ENCODE measurements around the gene HOXC13.

The HOXC13 gene

GRCh38 chr12:53980802-53981496, 42.3 kb downstream of the HOXC13 start:
- TF ChIP-seq, protein P1, sequence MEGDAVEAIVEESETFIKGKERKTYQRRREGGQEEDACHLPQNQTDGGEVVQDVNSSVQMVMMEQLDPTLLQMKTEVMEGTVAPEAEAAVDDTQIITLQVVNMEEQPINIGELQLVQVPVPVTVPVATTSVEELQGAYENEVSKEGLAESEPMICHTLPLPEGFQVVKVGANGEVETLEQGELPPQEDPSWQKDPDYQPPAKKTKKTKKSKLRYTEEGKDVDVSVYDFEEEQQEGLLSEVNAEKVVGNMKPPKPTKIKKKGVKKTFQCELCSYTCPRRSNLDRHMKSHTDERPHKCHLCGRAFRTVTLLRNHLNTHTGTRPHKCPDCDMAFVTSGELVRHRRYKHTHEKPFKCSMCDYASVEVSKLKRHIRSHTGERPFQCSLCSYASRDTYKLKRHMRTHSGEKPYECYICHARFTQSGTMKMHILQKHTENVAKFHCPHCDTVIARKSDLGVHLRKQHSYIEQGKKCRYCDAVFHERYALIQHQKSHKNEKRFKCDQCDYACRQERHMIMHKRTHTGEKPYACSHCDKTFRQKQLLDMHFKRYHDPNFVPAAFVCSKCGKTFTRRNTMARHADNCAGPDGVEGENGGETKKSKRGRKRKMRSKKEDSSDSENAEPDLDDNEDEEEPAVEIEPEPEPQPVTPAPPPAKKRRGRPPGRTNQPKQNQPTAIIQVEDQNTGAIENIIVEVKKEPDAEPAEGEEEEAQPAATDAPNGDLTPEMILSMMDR (IDR thresholded peaks at IDR 0.05), result no peak

DNA sequence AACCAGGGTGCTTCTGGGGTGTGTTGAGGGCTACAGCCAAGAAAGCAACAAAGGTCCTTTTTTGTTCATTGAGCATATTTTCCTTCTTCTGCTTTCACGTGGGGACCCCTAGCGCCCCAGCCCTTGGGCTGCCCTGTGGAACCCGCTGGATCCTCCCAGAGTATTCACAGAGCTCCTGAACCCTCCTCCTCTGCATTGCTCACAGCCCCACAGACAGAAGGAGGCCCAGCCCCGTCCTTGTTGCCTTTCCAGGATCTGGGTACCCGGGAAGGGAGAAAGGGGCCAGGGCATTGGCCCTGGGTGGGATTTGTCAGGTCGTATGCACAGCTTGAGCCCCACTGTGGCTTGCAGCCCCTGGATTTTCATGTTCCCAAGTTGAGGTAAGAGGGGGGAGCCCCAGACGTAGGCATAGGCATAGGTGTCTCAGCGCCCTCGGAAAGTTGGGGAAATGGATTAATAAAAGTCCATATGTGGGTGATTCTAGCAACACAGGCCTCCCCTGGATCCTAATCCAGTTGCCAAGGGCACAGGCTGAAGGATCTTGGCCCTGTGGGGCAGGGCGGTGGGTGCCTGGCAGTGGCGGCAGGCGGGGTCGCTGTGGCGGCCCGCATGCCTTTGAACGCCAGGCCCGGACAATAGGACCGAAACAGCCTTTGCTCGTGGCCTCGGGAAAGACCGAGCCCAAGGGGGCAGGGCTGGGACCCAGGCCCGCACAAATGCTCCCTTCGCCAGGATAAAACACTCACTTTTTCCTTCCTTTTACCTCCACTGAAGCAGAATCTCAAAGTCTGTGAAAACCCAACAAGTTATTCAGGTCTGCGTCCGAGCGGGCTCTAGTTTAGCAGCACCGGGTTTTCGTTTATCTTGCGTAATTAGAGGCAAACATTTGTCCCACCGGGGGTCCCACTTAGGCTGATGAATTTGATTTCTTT, 43.3 kb downstream of the HOXC13 start:
- TF ChIP-seq, protein P1 (IDR thresholded peaks at IDR 0.05), result no peak

- TF ChIP-seq, protein P1 (IDR thresholded peaks at IDR 0.05), result no peak
Measured at GRCh38 chr12:53982648-53983567, 44.3 kb downstream of the HOXC13 start.

DNA sequence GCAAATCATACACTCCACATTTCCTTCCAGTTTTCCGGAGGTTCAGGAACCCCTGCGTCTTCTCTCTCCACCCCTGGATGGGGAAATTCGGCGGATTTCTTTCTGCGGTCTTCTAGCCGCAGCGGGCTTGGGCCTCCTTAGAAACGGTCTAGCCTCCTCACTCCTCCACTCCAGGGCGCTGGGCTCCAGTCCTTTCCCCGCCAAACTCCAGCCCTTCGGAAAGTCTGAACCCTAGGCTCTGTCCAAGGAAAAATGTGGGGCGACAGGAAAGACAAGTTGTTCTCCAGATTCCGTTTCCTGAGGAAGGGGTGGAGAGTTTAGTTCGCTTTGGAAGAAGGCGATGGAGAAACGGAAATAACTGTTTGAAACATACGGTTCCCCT, 44.9 kb downstream of the HOXC13 start:
- TF ChIP-seq, protein P1 (IDR thresholded peaks at IDR 0.05), result no peak

- TF ChIP-seq, protein P1 (IDR thresholded peaks at IDR 0.05), result no peak
Measured at GRCh38 chr12:53983950-53984572, 45.4 kb downstream of the HOXC13 start.

DNA sequence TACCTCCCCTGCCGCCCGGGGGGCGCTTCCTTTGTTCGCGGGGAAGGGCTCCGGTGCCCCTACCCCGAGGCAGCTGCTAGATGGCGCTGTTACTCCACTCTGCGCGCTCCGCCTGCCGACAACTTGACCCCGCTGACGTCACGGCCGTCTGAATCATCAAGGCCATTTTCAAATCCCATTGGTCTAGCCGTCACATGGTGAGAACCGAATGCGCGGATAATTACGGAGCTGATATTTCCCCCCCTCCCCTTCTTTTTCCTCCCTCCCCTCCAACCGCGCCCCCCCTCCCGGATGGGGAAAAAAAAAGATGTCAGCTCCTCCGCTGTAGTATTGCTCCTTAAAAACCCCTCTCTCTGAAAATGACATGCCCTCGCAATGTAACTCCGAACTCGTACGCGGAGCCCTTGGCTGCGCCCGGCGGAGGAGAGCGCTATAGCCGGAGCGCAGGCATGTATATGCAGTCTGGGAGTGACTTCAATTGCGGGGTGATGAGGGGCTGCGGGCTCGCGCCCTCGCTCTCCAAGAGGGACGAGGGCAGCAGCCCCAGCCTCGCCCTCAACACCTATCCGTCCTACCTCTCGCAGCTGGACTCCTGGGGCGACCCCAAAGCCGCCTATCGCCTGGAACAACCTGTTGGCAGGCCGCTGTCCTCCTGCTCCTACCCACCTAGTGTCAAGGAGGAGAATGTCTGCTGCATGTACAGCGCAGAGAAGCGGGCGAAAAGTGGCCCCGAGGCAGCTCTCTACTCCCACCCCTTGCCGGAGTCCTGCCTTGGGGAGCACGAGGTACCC, 46.5 kb downstream of the HOXC13 start, which contains the start of gene HOXC10:
Gene HOXC10, plus strand, starts transcription at position 246 of the 791 bp plus-strand sequence. Its CDS starts 114 bp downstream, at position 360.
- TF ChIP-seq, protein P1 (IDR thresholded peaks at IDR 0.05), result peak; percentile 50; the same call in 1 of the 2 replicates
